DND-41 (cell line): ENCODE data around the gene ALG6.

Experiments used
- ATAC-seq: fragments of 200-7000 bp; cut with Tn5 transposase; 3 replicates; pipeline ENCODE4 v1.9.1; 2021; ENCODE audit warnings: low read depth; ENCODE audit not compliant: insufficient read depth
- DNase-seq: peaks from one replicate; pipeline ENCODE4 v3.0.0-alpha.2; 2020
- H2AFZ ChIP-seq: 2 replicates; pipeline ENCODE4 v1.6.0; 2012; ENCODE audit warnings: low read depth, low read length
- H3K27ac ChIP-seq: 2 replicates; pipeline ENCODE4 v1.5.1; 2012; ENCODE audit warnings: low read length, inconsistent platforms
- H3K27me3 ChIP-seq: fragments of 200-600 bp; sonication (generic); 2 replicates; pipeline ENCODE4 v1.6.0; 2012; ENCODE audit warnings: low read length, mild to moderate bottlenecking, inconsistent platforms; ENCODE audit not compliant: insufficient read depth, poor library complexity
- H3K36me3 ChIP-seq: 2 replicates; pipeline ENCODE4 v1.5.1; 2012; ENCODE audit warnings: low read length, inconsistent platforms; ENCODE audit not compliant: insufficient read depth
- H3K4me1 ChIP-seq: 2 replicates; pipeline ENCODE4 v1.5.1; 2012; ENCODE audit warnings: mild to moderate bottlenecking, low read length; ENCODE audit not compliant: insufficient read depth
- H3K4me2 ChIP-seq: 2 replicates; pipeline ENCODE4 v1.6.0; 2012; ENCODE audit warnings: mild to moderate bottlenecking, moderate library complexity, low read length, inconsistent platforms; ENCODE audit not compliant: insufficient read depth
- H3K4me3 ChIP-seq, 2 experiments: fragments of 200-600 bp in 1 of 2; shearing (Covaris generic) in 1 of 2; 2 replicates each; pipeline ENCODE4 v1.5.1; 2012 to 2016; ENCODE audit warnings: inconsistent platforms in 2 of 2, low read length in 2 of 2, mild to moderate bottlenecking in 2 of 2, low read depth in 1 of 2, moderate library complexity in 1 of 2
- H3K79me2 ChIP-seq: 2 replicates; pipeline ENCODE4 v1.6.0; 2012; ENCODE audit warnings: low read length, inconsistent platforms; ENCODE audit not compliant: insufficient read depth
- H3K9ac ChIP-seq: 2 replicates; pipeline ENCODE4 v1.6.0; 2012; ENCODE audit warnings: low read depth, mild to moderate bottlenecking, inconsistent platforms, low read length, moderate library complexity
- H3K9me3 ChIP-seq: 2 replicates; pipeline ENCODE4 v1.5.1; 2012; ENCODE audit warnings: low read length, moderate library complexity, mild to moderate bottlenecking, inconsistent platforms; ENCODE audit not compliant: insufficient read depth, severe bottlenecking
- H4K20me1 ChIP-seq: 2 replicates; pipeline ENCODE4 v1.6.0; 2012; ENCODE audit warnings: low read length; ENCODE audit not compliant: insufficient read depth
- EZH2 ChIP-seq: IDR thresholded peaks from 3 replicates; pipeline ENCODE4 v1.6.1; 2012; ENCODE audit warnings: borderline replicate concordance, low read depth, mild to moderate bottlenecking, moderate library complexity, low read length, inconsistent platforms; ENCODE audit not compliant: severe bottlenecking
- TF ChIP-seq, protein P1 (sequence below): IDR thresholded peaks from 2 replicates; pipeline ENCODE4 v1.5.1; 2012; ENCODE audit warnings: borderline replicate concordance, low read length, moderate library complexity, mild to moderate bottlenecking; ENCODE audit not compliant: poor library complexity, severe bottlenecking; ENCODE audit errors: extremely low read depth

ALG6 gene

DNA sequence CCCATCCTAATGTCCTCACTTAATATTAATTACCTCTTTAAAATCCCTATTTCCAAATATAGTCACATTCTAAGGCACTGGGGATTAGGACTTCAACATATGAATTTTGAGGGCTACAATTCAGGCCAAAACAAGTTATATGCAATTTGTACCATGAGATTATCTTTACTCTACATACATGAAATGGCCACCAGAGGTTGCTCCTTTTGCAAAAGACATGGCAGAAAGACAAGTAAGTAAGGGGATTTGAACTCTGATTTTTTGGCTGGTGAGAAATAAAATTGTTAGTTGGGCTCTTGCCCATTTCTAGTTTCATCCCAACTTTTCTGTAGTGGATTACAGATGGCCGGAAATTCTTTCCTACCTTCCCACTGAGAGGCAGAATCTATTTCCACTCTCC, 4.8 kb upstream of the ALG6 start:
- DNase-seq (no peak), ATAC-seq (no peak)
- H3K4me2 ChIP-seq, result no peak overlapping the region
- H2AFZ ChIP-seq, result no peak overlapping the region
- no peak overlapping the region for H3K27ac ChIP-seq
- no peaks in the 10 kb centered on the region for H3K9me3 ChIP-seq
- H3K9ac ChIP-seq, result no peak overlapping the region
- H4K20me1 ChIP-seq, result no peaks in the 10 kb centered on the region
- peaks cover 10% of the 10 kb centered on the region for H3K4me1 ChIP-seq
- H3K79me2 ChIP-seq, result peaks cover 1% of the 10 kb centered on the region
- no peak overlapping the region for H3K4me3 ChIP-seq
- H3K36me3 ChIP-seq, result no peaks in the 10 kb centered on the region
- TF ChIP-seq, protein P1, sequence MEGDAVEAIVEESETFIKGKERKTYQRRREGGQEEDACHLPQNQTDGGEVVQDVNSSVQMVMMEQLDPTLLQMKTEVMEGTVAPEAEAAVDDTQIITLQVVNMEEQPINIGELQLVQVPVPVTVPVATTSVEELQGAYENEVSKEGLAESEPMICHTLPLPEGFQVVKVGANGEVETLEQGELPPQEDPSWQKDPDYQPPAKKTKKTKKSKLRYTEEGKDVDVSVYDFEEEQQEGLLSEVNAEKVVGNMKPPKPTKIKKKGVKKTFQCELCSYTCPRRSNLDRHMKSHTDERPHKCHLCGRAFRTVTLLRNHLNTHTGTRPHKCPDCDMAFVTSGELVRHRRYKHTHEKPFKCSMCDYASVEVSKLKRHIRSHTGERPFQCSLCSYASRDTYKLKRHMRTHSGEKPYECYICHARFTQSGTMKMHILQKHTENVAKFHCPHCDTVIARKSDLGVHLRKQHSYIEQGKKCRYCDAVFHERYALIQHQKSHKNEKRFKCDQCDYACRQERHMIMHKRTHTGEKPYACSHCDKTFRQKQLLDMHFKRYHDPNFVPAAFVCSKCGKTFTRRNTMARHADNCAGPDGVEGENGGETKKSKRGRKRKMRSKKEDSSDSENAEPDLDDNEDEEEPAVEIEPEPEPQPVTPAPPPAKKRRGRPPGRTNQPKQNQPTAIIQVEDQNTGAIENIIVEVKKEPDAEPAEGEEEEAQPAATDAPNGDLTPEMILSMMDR, result no peak
- no peak for TF ChIP-seq EZH2
- H3K27me3 ChIP-seq, result no peaks in the 10 kb centered on the region

DNA sequence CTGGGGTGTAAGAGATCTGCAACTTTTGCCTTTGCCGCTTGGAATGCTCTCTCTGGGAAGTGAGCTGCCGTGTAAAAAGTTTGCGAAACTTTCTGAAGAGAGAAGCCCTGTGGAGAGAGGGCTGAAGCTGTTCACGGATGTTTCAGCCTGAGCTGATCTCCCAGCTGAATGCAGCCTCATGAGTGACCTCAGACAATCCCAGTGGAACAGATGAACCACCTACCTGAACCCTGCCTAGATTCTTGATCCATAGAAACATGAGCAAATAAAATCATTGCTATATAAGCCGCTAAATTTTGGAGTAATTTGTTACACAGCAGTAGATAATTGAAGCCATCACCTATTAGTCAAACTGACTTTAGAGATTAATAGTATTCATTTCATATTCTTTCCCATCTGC, 4.4 kb upstream of the ALG6 start:
- ATAC-seq, result no peak
- H2AFZ ChIP-seq, result no peak overlapping the region
- H3K9ac ChIP-seq, result no peak overlapping the region
- no peak overlapping the region for H3K27ac ChIP-seq
- H3K79me2 ChIP-seq, result peaks cover 6% of the 10 kb centered on the region
- H3K4me3 ChIP-seq, result no peak overlapping the region
- H4K20me1 ChIP-seq, result no peaks in the 10 kb centered on the region
- no peaks in the 10 kb centered on the region for H3K36me3 ChIP-seq
- peaks cover 10% of the 10 kb centered on the region for H3K4me1 ChIP-seq
- no peak for DNase-seq
- no peaks in the 10 kb centered on the region for H3K9me3 ChIP-seq
- H3K4me2 ChIP-seq, result no peak overlapping the region
- no peak for TF ChIP-seq EZH2
- TF ChIP-seq, protein P1, result no peak
- no peaks in the 10 kb centered on the region for H3K27me3 ChIP-seq

DNA sequence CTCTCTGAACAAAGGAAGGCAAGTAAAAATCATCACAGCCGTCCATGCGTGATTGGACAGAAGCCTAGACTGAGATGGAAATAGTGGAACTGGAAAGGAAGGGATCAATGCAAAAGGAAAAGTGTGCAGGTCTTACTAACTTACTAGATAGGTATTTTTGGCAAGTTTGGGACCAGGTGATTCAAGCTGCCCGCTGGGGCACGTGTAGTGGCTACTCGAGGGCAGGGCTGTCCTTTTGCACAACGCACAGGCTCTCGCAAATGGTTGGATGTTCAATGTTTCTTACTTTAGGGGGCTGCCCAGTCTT, 566 bp upstream of the ALG6 start:
- Histone ChIP-seq H3K4me1 (peaks cover 26% of the 10 kb centered on the region), H3K36me3 (peaks cover 14% of the 10 kb centered on the region), H3K27me3 (no peaks in the 10 kb centered on the region), H2AFZ (peak overlapping the region; percentile 99), H3K9me3 (no peaks in the 10 kb centered on the region), H3K79me2 (peaks cover 30% of the 10 kb centered on the region), H3K4me3 (peak overlapping the region; percentile 51 to 80; a peak in 3 of 4 replicates), H4K20me1 (no peaks in the 10 kb centered on the region), H3K9ac (peak overlapping the region; percentile 95), H3K27ac (peak overlapping the region; percentile 85), H3K4me2 (peak overlapping the region; percentile 92)
- DNase-seq (no peak), ATAC-seq (no peak)
- TF ChIP-seq, protein P1, result no peak
- TF ChIP-seq EZH2, result no peak

DNA sequence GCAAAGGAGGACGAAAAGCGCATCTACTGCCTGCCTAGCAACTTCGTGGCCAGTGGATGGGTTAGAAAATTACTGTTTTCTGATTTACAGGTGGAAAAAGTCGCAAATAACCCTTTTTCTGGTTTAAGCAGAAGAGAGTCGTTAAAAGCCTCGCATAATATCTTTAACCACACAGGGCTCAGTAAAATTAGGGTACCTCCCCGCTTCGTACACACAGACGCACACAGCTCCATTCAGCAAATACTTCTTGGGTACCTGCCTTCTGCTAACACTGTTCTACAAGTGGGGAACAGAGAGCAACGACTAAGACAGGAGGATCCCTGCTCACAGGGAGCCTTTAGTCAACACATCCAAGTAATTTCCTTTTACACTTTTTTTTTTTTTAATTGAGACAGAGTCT, 704 bp downstream of the ALG6 start:
- H2AFZ ChIP-seq, result peak overlapping the region; percentile 99
- peak; percentile 8 for DNase-seq
- H3K9me3 ChIP-seq, result no peaks in the 10 kb centered on the region
- ATAC-seq, result peak; percentile 29; the same call in 1 of the 3 replicates
- peak overlapping the region; percentile 85 for H3K27ac ChIP-seq
- peak overlapping the region; percentile 51 to 80 for H3K4me3 ChIP-seq
- no peaks in the 10 kb centered on the region for H3K27me3 ChIP-seq
- H3K9ac ChIP-seq, result peak overlapping the region; percentile 95
- peak overlapping the region; percentile 92 for H3K4me2 ChIP-seq
- peaks cover 26% of the 10 kb centered on the region for H3K4me1 ChIP-seq
- TF ChIP-seq, protein P1, result no peak
- TF ChIP-seq EZH2, result no peak
- H3K79me2 ChIP-seq, result peaks cover 30% of the 10 kb centered on the region
- H4K20me1 ChIP-seq, result no peaks in the 10 kb centered on the region
- peaks cover 24% of the 10 kb centered on the region for H3K36me3 ChIP-seq
